Effector CD8-positive, alpha-beta T cell (primary cell): ENCODE data around the gene CAPG.
"Not testable (repeated sequence)": the region's sequence is repeated elsewhere in the genome, so short reads cannot be mapped to it uniquely, and the experiment has no call there.

Experiments
- DNase-seq: peaks from one replicate; lab custom pipeline; 2025; lab: John Stamatoyannopoulos, UW

Gene CAPG

DNA sequence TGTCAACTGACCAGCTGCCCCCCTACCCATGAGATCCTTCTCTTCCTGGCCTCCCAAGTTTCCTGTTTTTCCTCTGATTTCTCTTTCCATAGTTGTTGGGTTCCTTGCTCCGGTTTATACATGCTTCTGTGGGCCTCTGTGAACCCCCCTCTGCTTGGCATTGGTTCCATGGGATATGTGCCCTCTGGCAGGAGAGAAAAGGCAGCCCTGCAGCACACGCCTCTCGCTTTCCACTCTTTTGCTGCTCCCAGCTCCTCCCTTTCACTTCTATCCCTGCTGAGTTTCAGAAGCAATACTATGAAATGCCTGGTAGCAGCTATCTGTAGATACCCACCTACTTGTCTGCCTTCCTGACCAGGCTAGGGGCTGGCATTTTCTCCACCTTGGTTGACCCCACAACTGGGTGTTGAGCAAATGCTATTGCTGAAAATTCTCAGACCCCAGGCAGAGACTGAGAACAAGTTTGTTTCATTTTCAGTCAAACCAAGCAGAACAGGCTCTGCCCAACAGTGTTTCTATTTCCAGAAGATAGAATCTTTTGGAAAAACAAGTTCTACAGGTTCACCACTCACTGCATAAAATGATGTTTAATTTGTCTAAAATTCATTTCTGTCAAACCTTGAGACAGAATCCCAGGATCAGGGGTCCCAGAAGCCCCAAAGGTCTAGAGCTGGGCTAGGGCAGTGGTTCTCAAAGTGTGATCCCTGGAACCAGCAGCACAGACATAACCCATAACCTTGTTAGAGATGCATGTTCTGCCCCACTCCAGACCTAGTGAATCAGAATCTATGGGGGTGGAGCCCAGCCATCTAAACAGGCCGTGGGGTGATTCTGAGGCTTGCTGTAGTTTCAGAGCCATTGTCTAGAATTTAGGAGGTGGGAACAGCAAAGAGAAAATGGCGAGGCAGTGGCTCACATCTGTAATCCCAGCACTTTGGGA lies 13.4 kb downstream of the CAPG start:
- DNase-seq = no peak

DNA sequence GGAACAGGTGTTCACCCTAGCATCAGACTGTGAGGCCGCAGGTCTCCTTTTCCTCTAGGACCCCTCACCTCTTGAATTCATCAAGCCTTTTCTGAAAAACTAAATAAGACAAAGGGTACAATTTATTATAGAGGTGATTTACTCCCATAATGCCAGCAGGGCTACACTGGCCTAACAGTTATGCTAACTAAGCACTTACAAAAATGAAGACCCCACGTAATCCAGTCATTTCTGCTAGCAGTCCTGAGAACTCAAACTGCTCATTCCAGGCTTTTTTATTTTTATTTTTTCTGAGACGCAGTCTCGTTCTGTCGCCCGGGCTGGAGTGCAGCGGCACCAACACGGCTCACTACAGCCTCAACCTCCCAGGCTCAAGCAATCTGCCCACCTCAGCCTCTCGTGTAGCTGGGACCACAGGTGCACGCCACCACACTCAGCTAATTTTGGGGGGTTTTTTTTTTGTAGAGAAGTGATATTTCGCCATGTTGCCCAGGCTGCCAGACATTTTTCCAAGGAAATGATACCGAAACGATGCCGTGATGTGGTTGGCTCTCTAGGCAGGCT lies 14.2 kb downstream of the CAPG start:
- DNase-seq = no peak

- no peak for DNase-seq
These were observed 15.2 kb downstream of the CAPG start for GRCh38 chr2:85394976-85395375.

DNA sequence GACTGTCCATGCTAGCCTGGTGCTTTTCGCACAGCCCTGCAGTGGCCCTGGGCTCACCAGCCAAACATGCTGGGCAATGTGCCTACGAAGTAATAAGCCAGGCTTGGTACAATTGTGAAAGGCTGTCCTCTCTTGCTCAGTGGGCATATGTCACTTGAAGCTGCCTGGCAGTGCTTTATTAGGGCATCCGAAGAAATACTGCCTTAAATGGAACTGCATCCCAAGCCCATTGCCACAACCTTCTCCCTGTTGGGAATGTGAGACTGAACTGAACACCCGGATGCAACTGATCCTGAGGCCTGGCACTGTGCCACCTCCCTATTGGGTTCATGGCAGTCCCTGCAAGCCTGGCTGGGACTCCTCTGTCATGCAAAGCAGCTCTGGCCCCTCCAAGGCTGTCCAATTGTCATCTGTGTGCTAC lies 15.9 kb downstream of the CAPG start:
- no peak for DNase-seq

DNA sequence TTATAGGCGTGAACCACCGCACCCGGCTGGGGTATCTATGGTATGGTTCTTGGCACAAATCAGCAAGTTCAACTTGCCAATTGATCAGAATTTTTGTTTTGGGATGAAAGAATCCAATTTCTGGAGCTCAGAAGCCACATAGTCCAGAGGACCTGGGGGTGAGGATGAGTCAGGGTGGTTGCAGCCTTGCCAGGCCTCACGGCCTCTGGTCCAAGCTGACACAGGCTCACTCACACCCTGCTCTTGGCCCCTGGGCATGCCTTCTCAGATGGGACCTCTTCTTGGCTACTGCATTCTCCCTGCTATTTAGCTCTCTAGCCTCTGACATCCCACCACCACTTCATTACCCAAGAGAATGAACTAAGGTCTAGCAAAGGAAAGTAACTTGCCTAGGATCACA lies 16.3 kb downstream of the CAPG start:
- DNase-seq = no peak

DNA sequence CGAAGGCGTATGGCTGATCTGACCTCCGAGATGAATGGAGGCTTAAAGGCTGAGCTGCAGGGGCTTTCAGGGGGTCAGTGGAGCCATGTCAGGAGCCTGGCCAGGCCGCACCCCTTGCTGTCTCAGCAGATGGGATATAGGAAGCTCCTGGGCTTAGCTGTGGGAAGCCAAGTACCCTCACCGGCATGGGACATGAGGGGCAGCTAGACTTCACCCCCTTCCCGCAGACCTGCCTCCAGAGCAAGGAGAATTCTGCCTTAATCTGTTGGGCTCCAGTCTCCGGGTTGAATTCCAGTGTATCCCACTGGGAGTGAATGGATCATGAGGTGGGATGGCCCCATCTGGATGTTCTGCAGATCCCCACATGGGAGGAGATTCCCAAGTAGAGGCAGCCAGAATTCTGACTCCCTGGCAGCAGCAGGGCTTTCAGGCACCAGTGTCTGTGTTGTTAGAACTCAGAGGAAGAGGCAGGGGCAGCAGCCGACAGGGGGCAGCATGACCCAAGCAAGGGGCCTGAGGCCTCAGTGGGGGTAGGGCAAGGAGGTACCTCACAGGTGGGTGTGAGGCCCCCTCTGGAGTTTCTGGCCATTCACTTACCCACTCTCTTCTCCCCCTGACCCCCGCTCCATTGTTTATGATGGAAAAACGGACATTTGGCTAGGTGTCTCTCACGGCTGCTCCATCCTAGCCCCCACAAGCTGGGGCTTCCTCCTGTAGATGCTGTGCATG lies 19.1 kb downstream of the CAPG start:
- peak; percentile 61 for DNase-seq

DNA sequence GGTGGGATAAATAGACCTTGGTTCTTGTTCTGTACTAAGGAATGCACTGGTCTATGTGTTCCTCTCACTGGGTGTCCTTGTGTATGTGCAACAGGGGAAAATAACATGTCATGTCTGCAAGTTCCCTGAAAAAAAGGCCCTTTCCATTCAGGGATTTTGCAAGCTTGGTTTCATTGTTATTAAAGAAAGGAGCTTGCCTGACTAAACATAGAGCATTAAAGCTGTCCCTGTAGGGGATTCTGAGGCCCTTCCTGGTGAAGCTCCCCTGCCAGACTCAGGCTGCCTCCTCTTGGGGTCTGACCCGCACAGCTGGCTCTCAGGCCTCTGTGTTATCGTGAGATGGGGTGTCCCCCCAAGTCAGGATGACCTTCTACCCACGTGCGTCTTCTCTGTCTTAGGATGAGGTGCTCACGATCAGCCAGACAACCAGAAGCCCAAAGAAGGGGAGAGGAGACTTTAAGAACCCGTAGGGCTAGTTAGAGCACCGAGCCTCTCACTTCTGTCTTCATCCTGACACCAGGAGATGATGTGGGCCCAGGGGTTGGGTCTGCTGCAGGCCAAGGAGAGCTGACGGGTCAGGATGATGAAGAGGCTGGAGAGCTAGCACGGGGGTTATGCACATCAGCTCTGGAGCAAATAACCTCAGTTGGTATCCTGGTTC lies 21.2 kb downstream of the CAPG start:
- no peak for DNase-seq

DNA sequence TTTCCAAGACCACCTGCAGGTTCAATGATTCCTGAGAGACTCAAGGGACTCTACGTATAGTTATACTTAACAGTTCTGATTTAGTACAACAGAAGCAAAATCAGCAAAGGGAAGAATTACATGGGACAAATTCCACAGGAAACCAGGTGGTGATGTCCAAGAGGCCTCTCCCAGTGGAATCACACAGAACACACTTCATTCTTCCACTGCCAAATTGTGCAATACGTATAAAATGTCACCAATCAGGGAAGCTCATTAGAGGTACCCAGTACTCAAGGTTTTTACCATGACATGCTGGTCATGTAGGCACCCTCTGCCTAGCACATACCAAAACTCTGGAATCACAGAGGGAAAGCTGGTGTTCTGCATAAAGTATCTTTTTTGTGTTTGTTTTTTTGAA lies 22.4 kb downstream of the CAPG start:
- no peak for DNase-seq

- DNase-seq = no peak
These were observed 24.4 kb downstream of the CAPG start for GRCh38 chr2:85385746-85386145.

GRCh38 chr2:85383850-85384249 lies 26.3 kb downstream of the CAPG start:
- DNase-seq = no peak

DNA sequence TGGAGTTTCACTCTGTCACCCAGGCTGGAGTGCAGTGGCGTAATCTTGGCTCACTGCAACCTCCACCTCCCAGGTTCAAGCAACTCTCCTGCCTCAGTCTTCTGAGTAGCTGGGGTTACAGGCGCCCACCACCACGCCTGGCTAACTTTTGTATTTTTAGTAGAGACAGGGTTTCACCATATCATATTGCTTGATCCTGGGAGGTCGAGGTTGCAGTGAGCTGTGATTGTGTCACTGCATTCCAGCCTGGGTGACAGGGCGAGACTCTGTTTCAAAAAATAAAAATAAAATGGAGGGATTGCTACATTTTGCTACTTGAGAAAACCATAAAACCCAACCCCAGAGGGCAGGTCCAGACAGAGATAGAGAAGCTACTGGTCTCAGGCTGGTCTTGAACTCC lies 27.0 kb downstream of the CAPG start:
- DNase-seq = not testable (repeated sequence)

GRCh38 chr2:85380048-85380447 lies 30.1 kb downstream of the CAPG start:
- no peak for DNase-seq

DNA sequence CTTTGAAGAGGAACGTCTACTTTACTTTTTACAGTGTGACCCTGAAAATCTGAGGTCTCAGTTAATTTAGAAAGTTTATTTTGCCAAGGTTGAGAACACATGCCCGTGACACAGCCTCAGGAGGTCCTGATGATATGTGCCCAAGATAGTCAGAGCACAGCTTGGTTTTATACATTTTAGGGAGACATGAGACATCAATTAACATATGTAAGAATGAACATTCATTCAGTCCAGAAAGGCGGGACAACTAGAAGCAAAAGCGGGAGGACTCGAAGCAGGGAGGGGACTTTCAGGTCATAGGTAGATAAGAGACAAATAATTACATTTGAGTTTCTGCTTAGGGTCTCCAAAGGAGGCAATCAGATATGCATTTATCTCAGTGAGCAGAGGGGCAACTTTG lies 31.9 kb downstream of the CAPG start:
- DNase-seq = no peak

- no peak for DNase-seq
These were observed 33.1 kb downstream of the CAPG start for GRCh38 chr2:85377083-85377482.

GRCh38 chr2:85376291-85377065 lies 33.7 kb downstream of the CAPG start:
- DNase-seq = no peak

- no peak for DNase-seq
These were observed 39.1 kb downstream of the CAPG start for GRCh38 chr2:85371045-85371444.

DNA sequence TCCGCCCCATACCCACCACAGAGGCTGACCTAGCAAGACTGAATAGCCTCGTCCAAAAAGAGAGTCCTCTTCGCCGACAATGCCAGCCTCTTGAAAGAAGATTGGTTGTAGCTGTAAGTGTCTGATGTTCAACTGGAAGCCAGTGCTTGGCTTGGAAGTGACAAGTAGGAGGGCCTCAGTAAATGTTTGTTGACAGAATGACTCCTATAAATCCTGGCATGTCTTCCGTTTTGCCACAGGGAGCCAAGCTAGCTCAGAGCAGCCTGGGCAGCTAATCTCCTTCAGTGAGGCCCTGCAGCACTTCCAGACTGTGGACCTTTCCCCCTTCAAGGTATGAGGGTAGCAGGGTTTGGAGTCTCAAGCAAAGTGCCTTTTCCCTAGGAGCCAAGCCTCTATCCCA lies 40.7 kb downstream of the CAPG start:
- DNase-seq = no peak

DNA sequence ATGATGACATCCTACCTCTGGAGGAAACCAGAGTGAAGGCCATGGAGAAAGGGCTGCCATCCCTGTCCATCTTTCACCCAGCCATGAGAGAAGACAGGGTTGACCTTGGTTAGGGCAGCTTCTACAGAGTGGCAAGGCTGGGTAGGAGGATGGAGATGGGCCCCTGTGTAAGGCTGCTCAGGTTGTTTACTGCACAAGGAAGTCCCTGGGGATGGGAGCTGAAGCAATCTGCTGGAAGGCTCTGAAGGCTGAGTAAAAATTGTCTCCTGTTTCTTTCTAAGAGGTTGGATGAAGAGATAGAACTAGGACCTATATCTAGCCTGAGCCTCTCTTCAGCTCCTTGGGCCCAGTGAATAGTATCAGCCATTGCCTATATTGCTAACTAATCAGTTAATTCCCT lies 41.2 kb downstream of the CAPG start:
- no peak for DNase-seq

- no peak for DNase-seq
These were observed 43.0 kb downstream of the CAPG start for GRCh38 chr2:85367180-85367579.

GRCh38 chr2:85362653-85363387 lies 47.3 kb downstream of the CAPG start:
- not testable (repeated sequence) for DNase-seq

DNA sequence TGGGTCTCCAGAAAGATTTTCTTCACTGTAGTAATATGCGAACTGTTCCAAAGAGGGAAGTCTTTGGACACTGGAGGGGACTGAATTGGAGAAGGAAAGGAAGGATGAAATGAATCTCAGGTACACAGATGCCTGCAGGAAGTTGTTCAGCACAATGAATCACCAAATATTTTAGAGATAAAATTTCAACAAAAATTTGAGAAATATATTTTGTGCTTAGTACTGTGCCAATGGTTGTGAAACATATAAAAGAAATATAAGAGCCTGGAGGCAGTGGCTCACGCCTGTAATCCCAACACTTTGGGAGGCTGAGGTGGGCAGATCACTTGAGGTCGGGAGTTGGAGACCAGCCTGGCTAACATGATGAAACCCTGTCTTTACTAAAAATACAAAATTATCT lies 52.4 kb downstream of the CAPG start:
- DNase-seq = no peak
